GM19397 (cell line): ENCODE data around the gene NAT16.
"Not testable (repeated sequence)": the region's sequence is repeated elsewhere in the genome, so short reads cannot be mapped to it uniquely, and the experiment has no call there.

Experiments used
- ATAC-seq: cut with Tn5 transposase; IDR thresholded peaks from one replicate; pipeline ENCODE4 v1.9.1; 2021; ENCODE audit warnings: mild to moderate bottlenecking, moderate library complexity; ENCODE audit not compliant: unreplicated experiment

NAT16 gene

GRCh38 chr7:101180130-101180755, at the start of gene NAT16:
NAT16 (minus strand) TSS chr7:101180293; CDS start chr7:101174807, 5,486 bp downstream.
- ATAC-seq = no peak

- ATAC-seq = no peak
Observed at GRCh38 chr7:101226721-101227120, 46.6 kb upstream of the NAT16 start.

DNA sequence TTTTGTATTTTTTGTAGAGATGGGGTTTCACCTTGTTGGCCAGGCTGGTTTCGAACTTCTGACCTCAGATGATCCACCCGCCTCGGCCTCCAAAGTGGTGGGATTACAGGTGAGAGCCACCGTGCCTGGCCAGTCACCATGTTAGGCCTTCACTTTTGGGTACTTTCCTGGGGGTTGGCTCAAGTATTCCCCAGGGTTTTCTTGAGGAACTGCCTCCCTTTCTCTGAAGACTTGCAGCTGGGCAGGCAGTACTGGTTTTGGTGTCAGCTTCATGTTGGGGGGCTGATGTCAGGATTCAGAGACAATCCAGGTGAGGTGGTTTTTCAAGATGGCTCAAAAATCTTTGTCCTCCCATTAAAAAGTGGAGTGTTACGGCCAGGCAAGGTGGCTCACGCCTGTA, 45.6 kb upstream of the NAT16 start:
- ATAC-seq = no peak

DNA sequence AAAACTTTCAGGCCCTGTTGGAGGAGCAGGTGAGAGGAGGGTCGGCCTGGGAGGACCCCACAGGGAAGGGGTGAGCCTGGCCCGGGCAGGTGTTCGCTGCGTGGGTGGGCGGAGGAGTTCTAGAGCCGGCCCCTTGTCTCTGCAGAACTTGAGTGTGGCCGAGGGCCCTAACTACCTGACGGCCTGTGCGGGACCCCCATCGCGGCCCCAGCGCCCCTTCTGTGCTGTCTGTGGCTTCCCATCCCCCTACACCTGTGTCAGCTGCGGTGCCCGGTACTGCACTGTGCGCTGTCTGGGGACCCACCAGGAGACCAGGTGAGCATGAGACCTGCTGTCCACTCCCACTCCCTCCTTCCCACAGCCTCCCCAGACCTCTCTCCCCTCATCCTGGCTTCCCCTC, 43.4 kb upstream of the NAT16 start:
- ATAC-seq = no peak

GRCh38 chr7:101222275-101222830, 42.3 kb upstream of the NAT16 start:
- no peak for ATAC-seq

- ATAC-seq = no peak
Observed at GRCh38 chr7:101220295-101220694, 40.2 kb upstream of the NAT16 start.

DNA sequence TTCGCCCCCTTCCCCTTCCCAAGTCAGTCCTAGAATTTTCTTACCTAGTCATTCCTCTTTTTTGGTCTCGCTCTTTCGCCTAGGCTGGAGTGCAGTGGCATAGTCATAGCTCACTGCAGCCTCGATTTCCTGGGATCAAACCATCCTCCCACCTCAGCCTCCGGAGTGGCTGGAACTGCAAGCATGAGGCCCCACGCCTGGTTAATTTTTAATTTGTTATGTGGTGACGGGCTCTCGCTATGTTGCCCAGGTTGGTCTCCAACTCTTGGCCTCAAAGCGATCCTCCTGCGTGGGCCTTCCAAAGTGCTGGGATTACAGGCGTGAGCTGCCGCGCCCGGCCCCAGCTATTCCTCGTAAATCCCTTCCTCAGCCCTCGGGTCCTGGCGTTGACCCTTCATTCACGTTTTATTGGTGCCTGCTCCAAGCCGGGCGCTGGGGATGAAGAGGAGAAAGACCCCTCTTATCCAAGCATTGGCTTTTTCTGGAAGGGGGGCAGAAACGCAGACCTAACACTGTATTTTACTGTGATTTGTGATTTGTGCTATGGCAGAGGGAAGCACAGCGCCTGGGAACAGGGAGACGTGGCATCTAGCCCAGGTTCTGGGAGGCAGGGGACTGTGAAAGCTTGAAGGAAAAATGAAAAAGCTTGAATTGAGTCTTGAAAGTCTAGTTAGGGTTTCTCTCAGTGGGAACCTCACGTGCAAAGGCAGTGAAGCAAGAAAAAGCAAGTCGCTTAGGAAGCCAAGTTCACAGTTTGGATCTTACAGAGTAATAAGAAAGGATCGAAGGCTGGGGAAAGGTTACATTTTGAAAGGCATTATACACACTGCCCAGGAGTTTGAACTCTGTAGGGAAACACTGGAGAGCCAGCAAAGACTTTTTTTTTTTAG, 38.4 kb upstream of the NAT16 start:
- peak; percentile 3 for ATAC-seq

GRCh38 chr7:101217388-101218235, 37.5 kb upstream of the NAT16 start, which contains the start of the genes PLOD3 and ZNHIT1:
PLOD3 (minus strand) TSS chr7:101217581; CDS start chr7:101217274, 307 bp downstream.
ZNHIT1 (plus strand) TSS chr7:101218165; CDS start chr7:101218196, 31 bp downstream.
- ATAC-seq = peak; percentile 60

GRCh38 chr7:101216860-101217387, 36.8 kb upstream of the NAT16 start:
- peak; percentile 12 for ATAC-seq

DNA sequence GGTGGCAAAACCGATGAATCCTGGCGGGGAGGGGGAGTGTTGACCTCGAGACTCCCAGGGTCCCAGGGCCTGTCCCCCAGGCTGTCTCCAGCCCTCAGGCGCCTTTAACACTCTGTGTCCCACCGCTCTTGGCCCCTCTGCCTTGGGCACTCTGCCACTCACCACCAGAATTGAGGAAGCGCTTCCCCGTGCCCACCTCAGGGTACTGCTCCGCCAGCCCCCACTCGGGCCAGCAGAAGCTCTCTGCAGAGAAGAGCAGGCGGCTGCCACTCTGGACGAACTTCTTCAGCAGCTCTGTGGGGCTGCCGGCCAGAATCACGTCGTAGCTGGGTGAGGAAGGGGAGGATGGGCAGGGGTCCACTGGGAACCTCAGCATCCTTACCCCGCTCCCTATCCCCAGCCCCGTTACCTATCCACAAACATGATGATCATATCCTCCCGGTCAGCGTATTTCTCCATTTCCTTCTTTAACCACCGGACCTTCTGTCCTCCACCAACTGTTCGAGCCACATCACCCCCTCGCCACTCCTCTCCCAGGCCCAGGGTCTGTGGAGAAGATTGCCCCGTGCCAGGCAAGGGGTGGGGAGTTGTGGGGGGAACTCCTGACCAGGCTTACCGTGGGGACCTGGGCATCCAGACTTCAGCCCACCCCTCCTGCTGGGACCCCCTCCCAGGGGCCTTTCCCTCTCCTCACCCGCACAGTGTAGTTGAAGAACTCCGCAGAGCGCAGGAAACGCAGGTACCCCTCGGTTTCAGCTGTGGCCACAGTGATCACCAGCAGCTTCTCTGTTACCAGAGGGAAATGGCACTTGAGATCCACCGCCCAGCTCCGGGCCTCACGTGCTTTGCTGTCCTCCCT, 36.1 kb upstream of the NAT16 start:
- no peak for ATAC-seq

- no peak for ATAC-seq
Observed at GRCh38 chr7:101212014-101212413, 31.9 kb upstream of the NAT16 start.

GRCh38 chr7:101211501-101211900, 31.4 kb upstream of the NAT16 start:
- no peak for ATAC-seq

- ATAC-seq = no peak
Observed at GRCh38 chr7:101210143-101210542, 30.1 kb upstream of the NAT16 start.

DNA sequence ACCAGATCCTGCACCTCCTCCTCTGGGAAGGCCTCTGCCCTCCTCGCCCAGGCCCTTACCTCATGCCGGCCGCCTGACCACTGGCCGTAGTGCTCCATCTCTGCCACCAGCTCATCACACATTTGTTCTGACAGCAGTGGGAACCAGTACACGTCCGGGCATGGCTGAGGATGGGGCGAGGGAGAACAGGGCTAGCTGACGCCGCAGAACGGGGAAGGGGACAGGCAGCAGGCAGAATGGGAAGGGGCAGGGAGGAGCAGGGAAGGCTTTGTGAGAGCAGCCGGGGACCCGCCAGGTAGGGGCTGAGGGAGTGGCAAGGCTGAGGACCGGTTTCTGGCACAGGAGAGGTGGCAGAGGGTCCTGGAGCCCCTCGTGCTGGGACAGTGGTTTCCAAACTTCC, 28.7 kb upstream of the NAT16 start:
- ATAC-seq = no peak

GRCh38 chr7:101207459-101207858, 27.4 kb upstream of the NAT16 start:
- ATAC-seq = no peak

DNA sequence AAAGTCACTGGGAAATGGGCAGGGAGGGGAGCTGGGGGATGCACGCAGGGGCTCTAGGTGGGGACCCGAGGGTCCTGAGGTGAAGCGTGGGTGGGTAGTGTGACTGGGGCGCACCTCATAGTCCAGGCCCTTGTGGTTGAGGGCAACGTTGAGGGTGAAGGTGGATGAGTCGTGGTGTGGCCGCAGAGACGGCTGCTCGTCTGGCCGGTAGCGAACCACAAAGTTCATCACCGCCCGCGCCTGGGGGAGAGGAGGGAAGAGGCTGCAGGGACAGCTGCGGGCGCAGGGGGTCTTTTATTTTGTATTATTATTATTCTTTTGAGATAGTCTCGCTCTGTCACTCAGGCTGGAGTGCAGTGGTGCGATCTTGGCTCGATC, 26.6 kb upstream of the NAT16 start:
- ATAC-seq = no peak

DNA sequence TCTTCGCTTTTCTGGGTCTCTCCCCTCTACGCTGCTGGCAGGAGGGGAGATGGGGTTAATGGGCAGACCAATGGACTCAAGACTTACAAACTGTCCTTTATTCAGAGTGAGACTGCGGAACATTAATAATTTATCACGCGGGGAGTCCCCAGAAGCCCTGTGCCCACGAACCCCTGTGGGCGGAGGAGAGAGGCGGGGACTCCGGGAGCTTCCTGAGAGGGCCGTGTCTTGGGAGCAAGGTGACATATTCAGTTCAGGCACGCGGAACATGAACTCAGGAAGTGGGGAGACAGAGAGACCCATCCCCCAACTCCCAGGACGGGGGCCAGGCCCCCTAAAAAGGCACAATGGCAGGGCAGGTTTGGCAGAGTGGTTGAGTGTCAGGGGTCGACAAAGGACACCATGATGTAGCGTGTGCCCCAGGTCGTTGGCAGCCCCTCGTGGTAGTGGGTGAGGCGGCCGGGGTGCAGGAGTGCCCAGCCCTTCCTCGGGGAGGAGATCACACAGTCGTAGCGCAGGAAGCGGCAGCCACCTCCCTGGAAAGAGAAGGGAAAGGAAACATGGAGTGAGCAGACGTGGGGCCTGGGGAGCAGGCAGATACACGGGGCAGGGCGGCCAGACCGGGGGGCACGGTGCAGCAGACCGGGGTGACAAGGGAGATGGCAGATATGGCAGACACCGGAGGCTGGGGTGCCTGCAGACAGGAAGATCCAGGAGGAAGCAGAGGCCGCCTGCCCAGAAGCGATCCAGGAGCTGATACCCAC, 26.0 kb upstream of the NAT16 start:
- no peak for ATAC-seq

GRCh38 chr7:101203740-101204738, 23.9 kb upstream of the NAT16 start:
- not testable (repeated sequence) for ATAC-seq
